Immature natural killer cell (primary cell): ENCODE results near the gene AHRR. TPM values are rescaled to one million over a fixed set of nuclear protein-coding genes. Genes with fewer than 3 reads are reported as not detected.

Source experiments
- DNase-seq, 3 donors: peaks; one replicate each; pipeline ENCODE4 v3.0.0; 2022; ENCODE audit warnings: mixed read lengths in 1 of 3
- H3K27ac Mint-ChIP-seq, 6 donors: one replicate each; pipeline ENCODE4 v1.8.0; 2020; ENCODE audit warnings: mixed read lengths in 6 of 6, mild to moderate bottlenecking in 5 of 6, inconsistent platforms in 4 of 6, moderate library complexity in 3 of 6
- H3K27me3 Mint-ChIP-seq, 3 donors: one replicate each; pipeline ENCODE4 v1.8.0; 2020 to 2021; ENCODE audit warnings: low read depth in 3 of 3, mild to moderate bottlenecking in 3 of 3, mixed read lengths in 3 of 3, moderate library complexity in 3 of 3, inconsistent platforms in 1 of 3
- H3K36me3 Mint-ChIP-seq, 3 donors: one replicate each; pipeline ENCODE4 v1.8.0; 2020; ENCODE audit warnings: mixed read lengths in 3 of 3, inconsistent platforms in 2 of 3, mild to moderate bottlenecking in 2 of 3
- H3K4me1 Mint-ChIP-seq, 2 donors: one replicate each; pipeline ENCODE4 v1.8.0; 2020; ENCODE audit warnings: inconsistent platforms in 2 of 2, mild to moderate bottlenecking in 2 of 2, mixed read lengths in 2 of 2, moderate library complexity in 1 of 2
- H3K4me3 Mint-ChIP-seq, 5 donors: one replicate each; pipeline ENCODE4 v1.8.0; 2020; ENCODE audit warnings: mild to moderate bottlenecking in 5 of 5, mixed read lengths in 5 of 5, inconsistent platforms in 3 of 5, moderate library complexity in 3 of 5
- H3K9me3 Mint-ChIP-seq, 6 donors: one replicate each; pipeline ENCODE4 v1.8.0; 2020; ENCODE audit warnings: mild to moderate bottlenecking in 6 of 6, mixed read lengths in 6 of 6, inconsistent platforms in 4 of 6, moderate library complexity in 3 of 6
- polyA plus RNA-seq, 3 donors: library from polyadenylated mRNA; unstranded; fragments of 300-500 nt; fragmentation: Illumina TruSeq; gene quantifications; one replicate each; pipeline ENCODE4 v1.2.3, GENCODE V29; 2021

The AHRR gene
- polyA plus RNA-seq, 3 donors from 2014 or later: 0.16 TPM; not detected in 2

GRCh38 chr5:351084-351920 is 29.8 kb downstream of the AHRR start:
- H3K9me3 Mint-ChIP-seq: no peaks in the 10 kb centered on the region
- DNase-seq: no peak
- H3K4me1 Mint-ChIP-seq: no peaks in the 10 kb centered on the region
- peaks cover 2 to 8% (median 3%) of the 10 kb centered on the region in 3 donors for H3K27me3 Mint-ChIP-seq
- peaks cover 0 to 2% (median 0%) of the 10 kb centered on the region in 3 donors for H3K36me3 Mint-ChIP-seq
- no peak overlapping the region for H3K4me3 Mint-ChIP-seq
- H3K27ac Mint-ChIP-seq: no peak overlapping the region

GRCh38 chr5:351921-352245 is 30.4 kb downstream of the AHRR start:
- Mint-ChIP-seq H3K36me3 (peaks cover 0 to 2% (median 0%) of the 10 kb centered on the region in 3 donors), H3K4me3 (no peak overlapping the region), H3K4me1 (no peaks in the 10 kb centered on the region), H3K27me3 (peaks cover 0 to 8% (median 3%) of the 10 kb centered on the region in 3 donors), H3K9me3 (no peaks in the 10 kb centered on the region), H3K27ac (no peak overlapping the region)
- DNase-seq: no peak

GRCh38 chr5:352639-353611 is 31.4 kb downstream of the AHRR start:
- DNase-seq: no peak
- Mint-ChIP-seq H3K27ac (no peak overlapping the region), H3K4me1 (no peaks in the 10 kb centered on the region), H3K27me3 (peaks cover 0 to 8% (median 3%) of the 10 kb centered on the region in 3 donors), H3K4me3 (no peak overlapping the region), H3K36me3 (peaks cover 0 to 2% (median 0%) of the 10 kb centered on the region in 3 donors), H3K9me3 (no peaks in the 10 kb centered on the region)

GRCh38 chr5:353612-354580 is 32.4 kb downstream of the AHRR start:
- Mint-ChIP-seq H3K27me3 (peaks cover 0 to 3% (median 3%) of the 10 kb centered on the region in 3 donors), H3K4me3 (no peak overlapping the region), H3K4me1 (no peaks in the 10 kb centered on the region), H3K9me3 (no peaks in the 10 kb centered on the region), H3K27ac (no peak overlapping the region), H3K36me3 (peaks cover 0 to 2% (median 0%) of the 10 kb centered on the region in 3 donors)
- DNase-seq: no peak

GRCh38 chr5:354581-355378 is 33.3 kb downstream of the AHRR start:
- peaks cover 0 to 3% (median 2%) of the 10 kb centered on the region in 3 donors for H3K27me3 Mint-ChIP-seq
- H3K4me1 Mint-ChIP-seq: no peaks in the 10 kb centered on the region
- H3K36me3 Mint-ChIP-seq: peaks cover 0 to 2% (median 0%) of the 10 kb centered on the region in 3 donors
- H3K9me3 Mint-ChIP-seq: no peaks in the 10 kb centered on the region
- DNase-seq: no peak
- H3K4me3 Mint-ChIP-seq: no peak overlapping the region
- H3K27ac Mint-ChIP-seq: no peak overlapping the region

- Mint-ChIP-seq H3K27ac (no peak overlapping the region), H3K27me3 (peaks cover 1 to 4% (median 2%) of the 10 kb centered on the region in 3 donors), H3K36me3 (peaks cover 0 to 2% (median 0%) of the 10 kb centered on the region in 3 donors), H3K4me1 (no peaks in the 10 kb centered on the region), H3K4me3 (no peak overlapping the region), H3K9me3 (no peaks in the 10 kb centered on the region)
- DNase-seq: no peak
These were observed 33.9 kb downstream of the AHRR start for GRCh38 chr5:355379-355935.

GRCh38 chr5:355958-356357 is 34.4 kb downstream of the AHRR start:
- H3K27ac Mint-ChIP-seq: no peak overlapping the region

GRCh38 chr5:359301-359897 is 37.9 kb downstream of the AHRR start:
- Mint-ChIP-seq H3K36me3 (peaks cover 0 to 2% (median 0%) of the 10 kb centered on the region in 3 donors), H3K27me3 (peaks cover 0 to 13% (median 1%) of the 10 kb centered on the region in 3 donors), H3K4me1 (no peaks in the 10 kb centered on the region), H3K9me3 (peaks cover 0 to 4% (median under 1%) of the 10 kb centered on the region in 6 donors), H3K27ac (no peak overlapping the region), H3K4me3 (no peak overlapping the region)
- no peak for DNase-seq

More at GRCh38 chr5:355958-356357, 34.4 kb downstream of the AHRR start:
- H3K9me3 Mint-ChIP-seq: no peaks in the 10 kb centered on the region
- no peaks in the 10 kb centered on the region for H3K4me1 Mint-ChIP-seq
- H3K27me3 Mint-ChIP-seq: peaks cover 0 to 7% (median 1%) of the 10 kb centered on the region in 3 donors
- no peak overlapping the region for H3K4me3 Mint-ChIP-seq
- H3K36me3 Mint-ChIP-seq: peaks cover 0 to 2% (median 0%) of the 10 kb centered on the region in 3 donors
- no peak for DNase-seq

- Mint-ChIP-seq H3K27ac (no peak overlapping the region), H3K36me3 (peaks cover 0 to 4% (median 2%) of the 10 kb centered on the region in 3 donors), H3K4me1 (no peaks in the 10 kb centered on the region), H3K4me3 (no peak overlapping the region), H3K27me3 (peaks cover 0 to 13% (median 1%) of the 10 kb centered on the region in 3 donors), H3K9me3 (peaks cover 0 to 9% (median 2%) of the 10 kb centered on the region in 6 donors)
- no peak for DNase-seq
These were observed 38.9 kb downstream of the AHRR start for GRCh38 chr5:360257-361027.

- Mint-ChIP-seq H3K4me1 (no peaks in the 10 kb centered on the region), H3K4me3 (no peak overlapping the region), H3K27ac (no peak overlapping the region)
These were observed 40.7 kb downstream of the AHRR start for GRCh38 chr5:362189-362588.

More at GRCh38 chr5:362189-362588, 40.7 kb downstream of the AHRR start:
- DNase-seq: no peak
- Mint-ChIP-seq H3K27me3 (peaks cover 0 to 13% (median 3%) of the 10 kb centered on the region in 3 donors), H3K36me3 (peaks cover 0 to 6% (median 0%) of the 10 kb centered on the region in 3 donors), H3K9me3 (peaks cover 0 to 9% (median 3%) of the 10 kb centered on the region in 6 donors)
